ENCODE data around the gene KCTD5.
A peak's percentile ranks its signal among the peaks of the same experiment; 100 is the strongest.
"Not testable (repeated sequence)": the region's sequence is repeated elsewhere in the genome, so short reads cannot be mapped to it uniquely, and the experiment has no call there.

The KCTD5 gene

GRCh38 chr16:2673066-2673999 lies 9.0 kb upstream of the KCTD5 start:
- DNase-seq, result peak; percentile 71 to 95

GRCh38 chr16:2675021-2675420 lies 7.3 kb upstream of the KCTD5 start:
- DNase-seq, result no peak

- DNase-seq, result no peak
These were observed 6.6 kb upstream of the KCTD5 start for GRCh38 chr16:2675714-2676113.

GRCh38 chr16:2676937-2677336 lies 5.4 kb upstream of the KCTD5 start:
- not testable (repeated sequence) for DNase-seq

GRCh38 chr16:2678206-2678965 lies 3.9 kb upstream of the KCTD5 start:
- DNase-seq, result not testable (repeated sequence)

GRCh38 chr16:2679902-2680301 lies 2.4 kb upstream of the KCTD5 start:
- DNase-seq, result not testable (repeated sequence)

GRCh38 chr16:2680360-2680759 lies 2.0 kb upstream of the KCTD5 start:
- DNase-seq, result not testable (repeated sequence)

GRCh38 chr16:2683041-2683440 lies 718 bp downstream of the KCTD5 start:
- DNase-seq, result not testable (repeated sequence)

- not testable (repeated sequence) for DNase-seq
These were observed 3.8 kb downstream of the KCTD5 start for GRCh38 chr16:2686075-2686474.

- no peak for DNase-seq
These were observed 4.7 kb downstream of the KCTD5 start for GRCh38 chr16:2686912-2687507.

- no peak for DNase-seq
These were observed 5.4 kb downstream of the KCTD5 start for GRCh38 chr16:2687531-2688308.

- DNase-seq, result not testable (repeated sequence)
These were observed 7.1 kb downstream of the KCTD5 start for GRCh38 chr16:2689422-2689821.

- DNase-seq, result no peak
These were observed 7.9 kb downstream of the KCTD5 start for GRCh38 chr16:2689968-2690801.

GRCh38 chr16:2690852-2691251 lies 8.5 kb downstream of the KCTD5 start:
- no peak for DNase-seq

- DNase-seq, result peak; percentile 79 to 91
These were observed 9.3 kb downstream of the KCTD5 start for GRCh38 chr16:2691491-2692248.

GRCh38 chr16:2692251-2692947 lies 10.1 kb downstream of the KCTD5 start:
- peak; percentile 35 to 80 for DNase-seq

GRCh38 chr16:2692948-2693651 lies 10.8 kb downstream of the KCTD5 start:
- DNase-seq, result no peak

GRCh38 chr16:2696601-2697250 lies 14.4 kb downstream of the KCTD5 start:
- not testable (repeated sequence) for DNase-seq

GRCh38 chr16:2697401-2697948 lies 15.2 kb downstream of the KCTD5 start:
- DNase-seq, result no peak
